Right ventricle myocardium superior (tissue), 1 donor: ENCODE data around the gene PACSIN2. TPM values are rescaled to one million over a fixed set of nuclear protein-coding genes. Genes with fewer than 3 reads are reported as not detected.
"Not testable (repeated sequence)": the region's sequence is repeated elsewhere in the genome, so short reads cannot be mapped to it uniquely, and the experiment has no call there.

Source experiments
- ATAC-seq: fragments of 200-7000 bp; cut with Tn5 transposase; one replicate; pipeline ENCODE4 v1.9.1; 2020; ENCODE audit warnings: mild to moderate bottlenecking; ENCODE audit not compliant: poor library complexity
- DNase-seq: peaks from one replicate; pipeline ENCODE4 v3.0.0-alpha.2; 2020
- intact Hi-C: fragments of 100-400 bp; cut with DNase I; formaldehyde crosslinking; loops from one replicate; pipeline ENCODE4 v1.11.2; 2022
- total RNA-seq: library from RNA; stranded (reverse); fragmentation: NEBNext Ultra II Directional; extraction: Animal tissue kit (Norgen Biotek cat#: 25700); gene quantifications from one replicate; pipeline ENCODE4 v1.2.1, GENCODE V29; 2021
- donor health status: DM: no; HTN: yes; CAD: no; lungs with severe emphysema.

The PACSIN2 gene
- total RNA-seq, 1 donor from 2014 or later: 60.2 TPM

- DNase-seq (no peak), ATAC-seq (no peak)
- intact Hi-C loops: no loop called here
These were observed 77.6 kb downstream of the PACSIN2 start for GRCh38 chr22:42937164-42937843.

- ATAC-seq, intact Hi-C loops, DNase-seq: not testable (repeated sequence)
These were observed 78.3 kb downstream of the PACSIN2 start for GRCh38 chr22:42936680-42937079.

GRCh38 chr22:42934338-42934737 is 80.6 kb downstream of the PACSIN2 start:
- ATAC-seq (no peak), DNase-seq (no peak)
- intact Hi-C loops: no loop called here

GRCh38 chr22:42933485-42934091 is 81.4 kb downstream of the PACSIN2 start:
- ATAC-seq: peak; percentile 33
- DNase-seq: no peak
- intact Hi-C loops: no loop called here

GRCh38 chr22:42932857-42933484 is 82.0 kb downstream of the PACSIN2 start:
- DNase-seq (no peak), ATAC-seq (no peak)
- intact Hi-C loops: no loop called here

- no peak for DNase-seq
- intact Hi-C loops: no loop called here
- no peak for ATAC-seq
These were observed 82.8 kb downstream of the PACSIN2 start for GRCh38 chr22:42932197-42932519.

- no peak for DNase-seq
- intact Hi-C loops: no loop called here
- ATAC-seq: peak; percentile 44
These were observed 83.3 kb downstream of the PACSIN2 start for GRCh38 chr22:42931421-42932196.

- peak; percentile 65 for ATAC-seq
- DNase-seq: peak; percentile 70
- intact Hi-C loops: no loop called here
These were observed 84.0 kb downstream of the PACSIN2 start for GRCh38 chr22:42930810-42931420.

- no peak for DNase-seq
- intact Hi-C loops: no loop called here
These were observed 85.2 kb downstream of the PACSIN2 start for GRCh38 chr22:42929838-42930155.

GRCh38 chr22:42928969-42929837 is 85.7 kb downstream of the PACSIN2 start:
- intact Hi-C loops: no loop called here
- DNase-seq (no peak), ATAC-seq (peak; percentile 40)

More at GRCh38 chr22:42929838-42930155, 85.2 kb downstream of the PACSIN2 start:
- ATAC-seq: no peak

- intact Hi-C loops: no loop called here
- ATAC-seq: no peak
- no peak for DNase-seq
These were observed 87.0 kb downstream of the PACSIN2 start for GRCh38 chr22:42927966-42928365.

GRCh38 chr22:42926768-42927167 is 88.2 kb downstream of the PACSIN2 start:
- DNase-seq: no peak
- no peak for ATAC-seq
- intact Hi-C loops: no loop called here

GRCh38 chr22:42926104-42926503 is 88.8 kb downstream of the PACSIN2 start:
- intact Hi-C loops: no loop called here
- DNase-seq (no peak), ATAC-seq (no peak)

GRCh38 chr22:42925598-42925997 is 89.4 kb downstream of the PACSIN2 start:
- ATAC-seq: no peak
- no peak for DNase-seq
- intact Hi-C loops: no loop called here

GRCh38 chr22:42925031-42925430 is 89.9 kb downstream of the PACSIN2 start:
- intact Hi-C loops, DNase-seq, ATAC-seq: not testable (repeated sequence)

- no peak for ATAC-seq
- DNase-seq: no peak
- intact Hi-C loops: no loop called here
These were observed 90.5 kb downstream of the PACSIN2 start for GRCh38 chr22:42924436-42924835.

GRCh38 chr22:42922374-42923191 is 92.4 kb downstream of the PACSIN2 start:
- peak; percentile 34 for DNase-seq
- ATAC-seq: peak; percentile 20
- intact Hi-C loops: no loop called here
